ENCODE data around the gene BCAP31. TPM values are rescaled to one million over a fixed set of nuclear protein-coding genes. Genes with fewer than 3 reads are reported as not detected.
"Not testable (repeated sequence)": the region's sequence is repeated elsewhere in the genome, so short reads cannot be mapped to it uniquely, and the experiment has no call there.

The BCAP31 gene
- total RNA-seq, 1 donor, result 60.6 TPM

GRCh38 chrX:153765138-153766079 lies 41.2 kb upstream of the BCAP31 start:
- no peaks in the 10 kb centered on the region for H3K27me3 ChIP-seq (ENCODE audit: insufficient read depth, low read length)
- H3K4me3 ChIP-seq (ENCODE audit: low read length), result no peak overlapping the region
- H3K9me3 ChIP-seq (ENCODE audit: low read depth, low read length), result no peaks in the 10 kb centered on the region
- H3K4me1 ChIP-seq (ENCODE audit: insufficient read depth, low read length), result peaks cover 3% of the 10 kb centered on the region

- H3K27me3 ChIP-seq (ENCODE audit: insufficient read depth, low read length), result no peaks in the 10 kb centered on the region
- H3K4me3 ChIP-seq (ENCODE audit: low read length), result no peak overlapping the region
- peaks cover 3% of the 10 kb centered on the region for H3K4me1 ChIP-seq (ENCODE audit: insufficient read depth, low read length)
- no peaks in the 10 kb centered on the region for H3K9me3 ChIP-seq (ENCODE audit: low read depth, low read length)
These were observed 40.6 kb upstream of the BCAP31 start for GRCh38 chrX:153764786-153765137.

GRCh38 chrX:153763989-153764755 lies 40.0 kb upstream of the BCAP31 start, which contains the start of gene PLXNB3:
Gene PLXNB3 (plus strand): TSS chrX:153764249. CDS start chrX:153765536, 1,287 bp downstream.
- peaks cover 3% of the 10 kb centered on the region for H3K4me1 ChIP-seq (ENCODE audit: insufficient read depth, low read length)
- no peaks in the 10 kb centered on the region for H3K9me3 ChIP-seq (ENCODE audit: low read depth, low read length)
- H3K27me3 ChIP-seq (ENCODE audit: insufficient read depth, low read length), result no peaks in the 10 kb centered on the region
- H3K4me3 ChIP-seq (ENCODE audit: low read length), result no peak within 1 kb of the TSS

GRCh38 chrX:153763298-153763932 lies 39.2 kb upstream of the BCAP31 start:
- Histone ChIP-seq H3K4me3 (ENCODE audit: low read length) (no peak overlapping the region), H3K27me3 (ENCODE audit: insufficient read depth, low read length) (no peaks in the 10 kb centered on the region), H3K4me1 (ENCODE audit: insufficient read depth, low read length) (peaks cover 3% of the 10 kb centered on the region), H3K9me3 (ENCODE audit: low read depth, low read length) (no peaks in the 10 kb centered on the region)

- Histone ChIP-seq H3K9me3 (ENCODE audit: low read depth, low read length) (no peaks in the 10 kb centered on the region), H3K27me3 (ENCODE audit: insufficient read depth, low read length) (no peaks in the 10 kb centered on the region), H3K4me3 (ENCODE audit: low read length) (no peak overlapping the region), H3K4me1 (ENCODE audit: insufficient read depth, low read length) (peaks cover 3% of the 10 kb centered on the region)
These were observed 38.5 kb upstream of the BCAP31 start for GRCh38 chrX:153762626-153763173.

- Histone ChIP-seq H3K4me1 (ENCODE audit: insufficient read depth, low read length) (peaks cover 3% of the 10 kb centered on the region), H3K27me3 (ENCODE audit: insufficient read depth, low read length) (no peaks in the 10 kb centered on the region), H3K4me3 (ENCODE audit: low read length) (no peak overlapping the region), H3K9me3 (ENCODE audit: low read depth, low read length) (no peaks in the 10 kb centered on the region)
These were observed 37.7 kb upstream of the BCAP31 start for GRCh38 chrX:153761863-153762262.

- Histone ChIP-seq H3K9me3 (ENCODE audit: low read depth, low read length) (no peaks in the 10 kb centered on the region), H3K27me3 (ENCODE audit: insufficient read depth, low read length) (no peaks in the 10 kb centered on the region), H3K4me3 (ENCODE audit: low read length) (no peak overlapping the region), H3K4me1 (ENCODE audit: insufficient read depth, low read length) (no peaks in the 10 kb centered on the region)
These were observed 30.9 kb upstream of the BCAP31 start for GRCh38 chrX:153755136-153755535.

- no peak overlapping the region for H3K4me3 ChIP-seq (ENCODE audit: low read length)
- no peaks in the 10 kb centered on the region for H3K9me3 ChIP-seq (ENCODE audit: low read depth, low read length)
- H3K27me3 ChIP-seq (ENCODE audit: insufficient read depth, low read length), result no peaks in the 10 kb centered on the region
- no peaks in the 10 kb centered on the region for H3K4me1 ChIP-seq (ENCODE audit: insufficient read depth, low read length)
These were observed 26.1 kb upstream of the BCAP31 start for GRCh38 chrX:153750127-153750774.

- H3K4me3 ChIP-seq (ENCODE audit: low read length), result not testable (repeated sequence)
These were observed 24.8 kb upstream of the BCAP31 start for GRCh38 chrX:153749017-153749416.

GRCh38 chrX:153746991-153747390 lies 22.8 kb upstream of the BCAP31 start:
- not testable (repeated sequence) for H3K27me3 ChIP-seq (ENCODE audit: insufficient read depth, low read length); H3K4me1 ChIP-seq (ENCODE audit: insufficient read depth, low read length)

More at GRCh38 chrX:153749017-153749416, 24.8 kb upstream of the BCAP31 start:
- not testable (repeated sequence) for H3K9me3 ChIP-seq (ENCODE audit: low read depth, low read length); H3K4me1 ChIP-seq (ENCODE audit: insufficient read depth, low read length); H3K27me3 ChIP-seq (ENCODE audit: insufficient read depth, low read length)

GRCh38 chrX:153746359-153746758 lies 22.2 kb upstream of the BCAP31 start:
- no peaks in the 10 kb centered on the region for H3K9me3 ChIP-seq (ENCODE audit: low read depth, low read length)
- no peaks in the 10 kb centered on the region for H3K27me3 ChIP-seq (ENCODE audit: insufficient read depth, low read length)
- no peak overlapping the region for H3K4me3 ChIP-seq (ENCODE audit: low read length)
- peaks cover 12% of the 10 kb centered on the region for H3K4me1 ChIP-seq (ENCODE audit: insufficient read depth, low read length)

More at GRCh38 chrX:153746991-153747390, 22.8 kb upstream of the BCAP31 start:
- H3K9me3 ChIP-seq (ENCODE audit: low read depth, low read length); H3K4me3 ChIP-seq (ENCODE audit: low read length): not testable (repeated sequence)

GRCh38 chrX:153745067-153745433 lies 20.9 kb upstream of the BCAP31 start:
- not testable (repeated sequence) for H3K4me3 ChIP-seq (ENCODE audit: low read length); H3K9me3 ChIP-seq (ENCODE audit: low read depth, low read length); H3K27me3 ChIP-seq (ENCODE audit: insufficient read depth, low read length)
- peaks cover 17% of the 10 kb centered on the region for H3K4me1 ChIP-seq (ENCODE audit: insufficient read depth, low read length)

GRCh38 chrX:153744210-153745066 lies 20.3 kb upstream of the BCAP31 start:
- Histone ChIP-seq H3K4me3 (ENCODE audit: low read length) (no peak overlapping the region), H3K4me1 (ENCODE audit: insufficient read depth, low read length) (peaks cover 23% of the 10 kb centered on the region), H3K27me3 (ENCODE audit: insufficient read depth, low read length) (no peaks in the 10 kb centered on the region)

More at GRCh38 chrX:153744210-153745066, 20.3 kb upstream of the BCAP31 start:
- no peaks in the 10 kb centered on the region for H3K9me3 ChIP-seq (ENCODE audit: low read depth, low read length)
